HepG2 (cell line): Measurements from ENCODE around the gene STK40. TPM values are rescaled to one million over a fixed set of nuclear protein-coding genes. Genes with fewer than 3 reads are reported as not detected.

ENCODE experiments used
- GPN1 ChIP-seq: sonication (generic); formaldehyde crosslinking; IDR thresholded peaks from 2 replicates; pipeline ENCODE4 v1.5.1; 2020; ENCODE audit warnings: missing genetic modification reagents, borderline replicate concordance
- KDM5A ChIP-seq: fragments of 200-600 bp; sonication (generic); IDR thresholded peaks from 2 replicates; pipeline ENCODE4 v1.7.0; 2018; ENCODE audit warnings: antibody characterized with exemption, mild to moderate bottlenecking, low read length, borderline replicate concordance
- MLX ChIP-seq: IDR thresholded peaks from 2 replicates; pipeline ENCODE4 v1.6.1; 2016
- PLSCR1 ChIP-seq: sonication (generic); formaldehyde crosslinking; IDR thresholded peaks from 2 replicates; pipeline ENCODE4 v1.5.0; 2020; ENCODE audit warnings: missing genetic modification reagents, mild to moderate bottlenecking, borderline replicate concordance
- PRDM4 ChIP-seq: sonication (generic); formaldehyde crosslinking; IDR thresholded peaks from 2 replicates; pipeline ENCODE4 v1.9.0; 2021; ENCODE audit warnings: missing genetic modification reagents, borderline replicate concordance
- RARA ChIP-seq: IDR thresholded peaks from 2 replicates; pipeline ENCODE4 v1.6.1; 2016; ENCODE audit warnings: missing genetic modification reagents, missing compliant biosample characterization
- RBFOX2 ChIP-seq: fragments of 200-400 bp; formaldehyde crosslinking; IDR thresholded peaks from 2 replicates; pipeline ENCODE4 v1.6.1; 2017; ENCODE audit warnings: low read depth, mild to moderate bottlenecking, low read length
- SMYD3 ChIP-seq: sonication (generic); formaldehyde crosslinking; IDR thresholded peaks from 2 replicates; pipeline ENCODE4 v1.8.1; 2023; ENCODE audit warnings: mild to moderate bottlenecking, missing genetic modification reagents
- SOX6 ChIP-seq, 2 experiments: fragments of 450-650 bp in 1 of 2; sonication (generic) in 1 of 2; formaldehyde crosslinking in 1 of 2; IDR thresholded peaks; 2 replicates each; pipeline versions ENCODE4 v1.4.0 to v1.6.1; 2017 to 2020; ENCODE audit warnings: antibody characterized with exemption in 1 of 2, mild to moderate bottlenecking in 1 of 2, missing genetic modification reagents in 1 of 2
- TARDBP ChIP-seq: sonication (generic); formaldehyde crosslinking; IDR thresholded peaks from 2 replicates; pipeline ENCODE4 v1.8.0; 2022; ENCODE audit warnings: mild to moderate bottlenecking, missing genetic modification reagents
- TFAP4 ChIP-seq: sonication (generic); IDR thresholded peaks from 2 replicates; pipeline ENCODE4 v1.6.1; 2016; ENCODE audit warnings: low read depth, borderline replicate concordance
- ZFP62 ChIP-seq: sonication (generic); formaldehyde crosslinking; IDR thresholded peaks from 2 replicates; pipeline ENCODE4 v1.4.0; 2020; ENCODE audit warnings: missing genetic modification reagents
- ZIK1 ChIP-seq: sonication (generic); formaldehyde crosslinking; IDR thresholded peaks from 2 replicates; pipeline ENCODE4 v1.5.0; 2020; ENCODE audit warnings: mild to moderate bottlenecking, low read depth, missing genetic modification reagents, borderline replicate concordance
- ZNF138 ChIP-seq: sonication (generic); formaldehyde crosslinking; IDR thresholded peaks from 2 replicates; pipeline ENCODE4 v1.5.0; 2020; ENCODE audit warnings: mild to moderate bottlenecking, low read depth, missing genetic modification reagents
- ZNF225 ChIP-seq: sonication (generic); formaldehyde crosslinking; IDR thresholded peaks from 2 replicates; pipeline ENCODE4 v1.4.0; 2020; ENCODE audit warnings: mild to moderate bottlenecking, missing genetic modification reagents
- ZNF367 ChIP-seq: sonication (generic); formaldehyde crosslinking; IDR thresholded peaks from 2 replicates; pipeline ENCODE4 v1.4.0; 2020; ENCODE audit warnings: missing genetic modification reagents, borderline replicate concordance
- ZNF510 ChIP-seq: sonication (generic); formaldehyde crosslinking; IDR thresholded peaks from 2 replicates; pipeline ENCODE4 v1.4.0; 2020; ENCODE audit warnings: low read depth, mild to moderate bottlenecking, missing genetic modification reagents
- ZNF512B ChIP-seq: sonication (generic); formaldehyde crosslinking; IDR thresholded peaks from 2 replicates; pipeline ENCODE4 v1.5.1; 2020; ENCODE audit warnings: missing genetic modification reagents, mild to moderate bottlenecking, borderline replicate concordance
- ZNF691 ChIP-seq: sonication (generic); formaldehyde crosslinking; IDR thresholded peaks from 2 replicates; pipeline ENCODE4 v1.4.0; 2020; ENCODE audit warnings: missing genetic modification reagents, low read depth, mild to moderate bottlenecking, borderline replicate concordance
- ZNF776 ChIP-seq: sonication (generic); formaldehyde crosslinking; IDR thresholded peaks from 2 replicates; pipeline ENCODE4 v1.4.0; 2020; ENCODE audit warnings: mild to moderate bottlenecking, missing genetic modification reagents
- polyA plus RNA-seq, 8 experiments: library from polyadenylated mRNA; depleted of rRNA in 3 of 8; stranded (reverse) in 7 of 8; unstranded in 1 of 8; fragments of >200 nt; fragmentation: Illumina TruSeq in 4 of 8; extraction: Trizol in 4 of 8; gene quantifications; 2 replicates each; pipeline versions ENCODE4 v1.2.1 to v1.2.3, GENCODE V29; 2011 to 2016; ENCODE audit warnings: low read depth in 4 of 8, missing spikeins in 1 of 8, mixed read lengths in 1 of 8; ENCODE audit not compliant: insufficient read depth in 1 of 8
- total RNA-seq, 5 experiments: library from RNA; depleted of rRNA; stranded (reverse); fragments of >200 nt; fragmentation: Illumina TruSeq; extraction: Trizol; gene quantifications; 2 replicates each; pipeline ENCODE4 v1.2.3, GENCODE V29; 2016; ENCODE audit warnings: low read depth in 1 of 5

Gene STK40
- total and polyA plus RNA-seq, 2 of the 13 experiments (the other 11 are each of a cell fraction or from before 2014, with no cell fraction given), result 33.8 to 35.1 TPM

GRCh38 chr1:36322786-36323635 is 62.7 kb downstream of the STK40 start (continued):
- TF ChIP-seq PRDM4 (CRISPR knock-in tag) (no peak), ZIK1 (CRISPR knock-in tag) (no peak), ZNF691 (CRISPR knock-in tag) (no peak), RBFOX2 (peak; percentile 32; the same call in 1 of the 2 replicates), ZNF512B (CRISPR knock-in tag) (no peak), SMYD3 (CRISPR knock-in tag) (no peak), MLX (CRISPR knock-in tag) (no peak), TARDBP (CRISPR knock-in tag) (no peak), ZNF510 (CRISPR knock-in tag) (no peak), ZNF138 (no peak), RARA (CRISPR knock-in tag) (no peak), GPN1 (no peak), TFAP4 (peak; percentile 24; the same call in 1 of the 2 replicates), ZFP62 (no peak), ZNF367 (CRISPR knock-in tag) (no peak), KDM5A (no peak), PLSCR1 (no peak), ZNF776 (CRISPR knock-in tag) (0 out of 2 replicates have a peak, but pooled peaks have one; percentile 21), ZNF225 (CRISPR knock-in tag) (no peak), SOX6 (IDR thresholded peaks at IDR 0.05) (no peak), SOX6 (CRISPR knock-in tag; IDR thresholded peaks at IDR 0.05) (no peak)
